H1 (cell line): ENCODE data around the gene TEAD3. TPM values are rescaled to one million over a fixed set of nuclear protein-coding genes. Genes with fewer than 3 reads are reported as not detected.

Experiments
- GABPA ChIP-seq: IDR thresholded peaks from 2 replicates; pipeline ENCODE4 v1.6.1; 2011; ENCODE audit warnings: mild to moderate bottlenecking, low read length, moderate library complexity, borderline replicate concordance; ENCODE audit not compliant: insufficient read depth
- RFX5 ChIP-seq: IDR thresholded peaks from 2 replicates; pipeline ENCODE4 v1.6.1; 2011; ENCODE audit warnings: low read depth, low read length, improper control_type of control experiment, borderline replicate concordance
- RNF2 ChIP-seq: fragments of 200-900, 300-1000 bp; sonication (generic); IDR thresholded peaks from 2 replicates; pipeline ENCODE4 v1.7.1; 2016; ENCODE audit warnings: borderline replicate concordance, low read depth, mild to moderate bottlenecking, antibody characterized with exemption, low read length; ENCODE audit not compliant: poor library complexity, severe bottlenecking; ENCODE audit errors: missing control alignments
- SP4 ChIP-seq: IDR thresholded peaks from 2 replicates; pipeline ENCODE4 v1.6.1; 2012; ENCODE audit warnings: low read length, inconsistent platforms
- TAF1 ChIP-seq: IDR thresholded peaks from 2 replicates; pipeline ENCODE4 v1.6.1; 2011; ENCODE audit warnings: mild to moderate bottlenecking, low read depth, low read length
- polyA plus RNA-seq, 7 experiments: library from polyadenylated mRNA; depleted of rRNA in 3 of 7; stranded (reverse) in 5 of 7; unstranded in 2 of 7; fragments of >200 nt in 5 of 7; fragments of 200-250 nt in 2 of 7; gene quantifications; 1 replicate in 5 of 7; 2 replicates in 1 of 7; 4 replicates in 1 of 7; pipeline versions ENCODE4 v1.2.1 to v1.2.3, GENCODE V29; 2011 to 2013; ENCODE audit warnings: missing spikeins in 2 of 7, mixed read lengths in 2 of 7
- total RNA-seq: library from RNA; stranded (reverse); fragmentation: NEBNext Ultra II Directional; extraction: Animal tissue kit (Norgen Biotek cat#: 25700); gene quantifications from 2 replicates; pipeline ENCODE4 v1.2.1, GENCODE V29; 2021
- TF ChIP-seq, protein P1 (sequence below): fragments of 300-600 bp; sonication (generic); IDR thresholded peaks from 2 replicates; pipeline ENCODE4 v1.7.1; 2012; ENCODE audit warnings: low read length, moderate library complexity, mild to moderate bottlenecking, inconsistent platforms; ENCODE audit not compliant: insufficient replicate concordance

TEAD3 gene
- total and polyA plus RNA-seq, 2 of the 8 experiments (the other 6 are each of a cell fraction or from before 2014, with no cell fraction given): 20.1 to 28.7 TPM

- no peak for TF ChIP-seq RNF2
- TF ChIP-seq, protein P1, sequence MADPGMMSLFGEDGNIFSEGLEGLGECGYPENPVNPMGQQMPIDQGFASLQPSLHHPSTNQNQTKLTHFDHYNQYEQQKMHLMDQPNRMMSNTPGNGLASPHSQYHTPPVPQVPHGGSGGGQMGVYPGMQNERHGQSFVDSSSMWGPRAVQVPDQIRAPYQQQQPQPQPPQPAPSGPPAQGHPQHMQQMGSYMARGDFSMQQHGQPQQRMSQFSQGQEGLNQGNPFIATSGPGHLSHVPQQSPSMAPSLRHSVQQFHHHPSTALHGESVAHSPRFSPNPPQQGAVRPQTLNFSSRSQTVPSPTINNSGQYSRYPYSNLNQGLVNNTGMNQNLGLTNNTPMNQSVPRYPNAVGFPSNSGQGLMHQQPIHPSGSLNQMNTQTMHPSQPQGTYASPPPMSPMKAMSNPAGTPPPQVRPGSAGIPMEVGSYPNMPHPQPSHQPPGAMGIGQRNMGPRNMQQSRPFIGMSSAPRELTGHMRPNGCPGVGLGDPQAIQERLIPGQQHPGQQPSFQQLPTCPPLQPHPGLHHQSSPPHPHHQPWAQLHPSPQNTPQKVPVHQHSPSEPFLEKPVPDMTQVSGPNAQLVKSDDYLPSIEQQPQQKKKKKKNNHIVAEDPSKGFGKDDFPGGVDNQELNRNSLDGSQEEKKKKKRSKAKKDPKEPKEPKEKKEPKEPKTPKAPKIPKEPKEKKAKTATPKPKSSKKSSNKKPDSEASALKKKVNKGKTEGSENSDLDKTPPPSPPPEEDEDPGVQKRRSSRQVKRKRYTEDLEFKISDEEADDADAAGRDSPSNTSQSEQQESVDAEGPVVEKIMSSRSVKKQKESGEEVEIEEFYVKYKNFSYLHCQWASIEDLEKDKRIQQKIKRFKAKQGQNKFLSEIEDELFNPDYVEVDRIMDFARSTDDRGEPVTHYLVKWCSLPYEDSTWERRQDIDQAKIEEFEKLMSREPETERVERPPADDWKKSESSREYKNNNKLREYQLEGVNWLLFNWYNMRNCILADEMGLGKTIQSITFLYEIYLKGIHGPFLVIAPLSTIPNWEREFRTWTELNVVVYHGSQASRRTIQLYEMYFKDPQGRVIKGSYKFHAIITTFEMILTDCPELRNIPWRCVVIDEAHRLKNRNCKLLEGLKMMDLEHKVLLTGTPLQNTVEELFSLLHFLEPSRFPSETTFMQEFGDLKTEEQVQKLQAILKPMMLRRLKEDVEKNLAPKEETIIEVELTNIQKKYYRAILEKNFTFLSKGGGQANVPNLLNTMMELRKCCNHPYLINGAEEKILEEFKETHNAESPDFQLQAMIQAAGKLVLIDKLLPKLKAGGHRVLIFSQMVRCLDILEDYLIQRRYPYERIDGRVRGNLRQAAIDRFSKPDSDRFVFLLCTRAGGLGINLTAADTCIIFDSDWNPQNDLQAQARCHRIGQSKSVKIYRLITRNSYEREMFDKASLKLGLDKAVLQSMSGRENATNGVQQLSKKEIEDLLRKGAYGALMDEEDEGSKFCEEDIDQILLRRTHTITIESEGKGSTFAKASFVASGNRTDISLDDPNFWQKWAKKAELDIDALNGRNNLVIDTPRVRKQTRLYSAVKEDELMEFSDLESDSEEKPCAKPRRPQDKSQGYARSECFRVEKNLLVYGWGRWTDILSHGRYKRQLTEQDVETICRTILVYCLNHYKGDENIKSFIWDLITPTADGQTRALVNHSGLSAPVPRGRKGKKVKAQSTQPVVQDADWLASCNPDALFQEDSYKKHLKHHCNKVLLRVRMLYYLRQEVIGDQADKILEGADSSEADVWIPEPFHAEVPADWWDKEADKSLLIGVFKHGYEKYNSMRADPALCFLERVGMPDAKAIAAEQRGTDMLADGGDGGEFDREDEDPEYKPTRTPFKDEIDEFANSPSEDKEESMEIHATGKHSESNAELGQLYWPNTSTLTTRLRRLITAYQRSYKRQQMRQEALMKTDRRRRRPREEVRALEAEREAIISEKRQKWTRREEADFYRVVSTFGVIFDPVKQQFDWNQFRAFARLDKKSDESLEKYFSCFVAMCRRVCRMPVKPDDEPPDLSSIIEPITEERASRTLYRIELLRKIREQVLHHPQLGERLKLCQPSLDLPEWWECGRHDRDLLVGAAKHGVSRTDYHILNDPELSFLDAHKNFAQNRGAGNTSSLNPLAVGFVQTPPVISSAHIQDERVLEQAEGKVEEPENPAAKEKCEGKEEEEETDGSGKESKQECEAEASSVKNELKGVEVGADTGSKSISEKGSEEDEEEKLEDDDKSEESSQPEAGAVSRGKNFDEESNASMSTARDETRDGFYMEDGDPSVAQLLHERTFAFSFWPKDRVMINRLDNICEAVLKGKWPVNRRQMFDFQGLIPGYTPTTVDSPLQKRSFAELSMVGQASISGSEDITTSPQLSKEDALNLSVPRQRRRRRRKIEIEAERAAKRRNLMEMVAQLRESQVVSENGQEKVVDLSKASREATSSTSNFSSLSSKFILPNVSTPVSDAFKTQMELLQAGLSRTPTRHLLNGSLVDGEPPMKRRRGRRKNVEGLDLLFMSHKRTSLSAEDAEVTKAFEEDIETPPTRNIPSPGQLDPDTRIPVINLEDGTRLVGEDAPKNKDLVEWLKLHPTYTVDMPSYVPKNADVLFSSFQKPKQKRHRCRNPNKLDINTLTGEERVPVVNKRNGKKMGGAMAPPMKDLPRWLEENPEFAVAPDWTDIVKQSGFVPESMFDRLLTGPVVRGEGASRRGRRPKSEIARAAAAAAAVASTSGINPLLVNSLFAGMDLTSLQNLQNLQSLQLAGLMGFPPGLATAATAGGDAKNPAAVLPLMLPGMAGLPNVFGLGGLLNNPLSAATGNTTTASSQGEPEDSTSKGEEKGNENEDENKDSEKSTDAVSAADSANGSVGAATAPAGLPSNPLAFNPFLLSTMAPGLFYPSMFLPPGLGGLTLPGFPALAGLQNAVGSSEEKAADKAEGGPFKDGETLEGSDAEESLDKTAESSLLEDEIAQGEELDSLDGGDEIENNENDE: no peak
- TF ChIP-seq RFX5: no peak
- TF ChIP-seq TAF1: no peak
- no peak for TF ChIP-seq SP4
- no peak for TF ChIP-seq GABPA
These were observed 45.3 kb downstream of the TEAD3 start (continued) for GRCh38 chr6:35451354-35452182.
